K562 (cell line): Measurements from ENCODE around the gene TMCO2. TPM values are rescaled to one million over a fixed set of nuclear protein-coding genes. Genes with fewer than 3 reads are reported as not detected.

ENCODE experiments used
- ARID4B ChIP-seq: sonication (generic); formaldehyde crosslinking; IDR thresholded peaks from 2 replicates; pipeline ENCODE4 v1.8.0; 2022; ENCODE audit warnings: mild to moderate bottlenecking, missing genetic modification reagents
- CBFA2T3 ChIP-seq: fragments of 450-650 bp; IDR thresholded peaks from 2 replicates; pipeline ENCODE4 v1.6.1; 2017
- DMBX1 ChIP-seq: fragments of 250-450 bp; sonication (Bioruptor Pico); IDR thresholded peaks from 2 replicates; pipeline ENCODE4 v1.8.0; 2022; ENCODE audit warnings: inconsistent platforms, mild to moderate bottlenecking, moderate library complexity, borderline replicate concordance
- DNMT1 ChIP-seq: fragments of 450-650 bp; IDR thresholded peaks from 2 replicates; pipeline ENCODE4 v1.6.1; 2016; ENCODE audit warnings: antibody characterized with exemption, mild to moderate bottlenecking
- DPF2 ChIP-seq: fragments of 450-650 bp; IDR thresholded peaks from 2 replicates; pipeline ENCODE4 v1.6.1; 2016
- EP300 ChIP-seq: IDR thresholded peaks from 2 replicates; pipeline ENCODE4 v1.6.1; 2012; ENCODE audit warnings: low read length, improper control_type of control experiment
- GTF3C2 ChIP-seq: IDR thresholded peaks from 3 replicates; pipeline ENCODE4 v1.6.1; 2011; ENCODE audit warnings: borderline replicate concordance, mild to moderate bottlenecking, moderate library complexity; ENCODE audit not compliant: insufficient read length; ENCODE audit errors: extremely low read depth
- KLF16 ChIP-seq: IDR thresholded peaks from 2 replicates; pipeline ENCODE4 v1.6.1; 2016; ENCODE audit warnings: antibody characterized with exemption
- LEF1 ChIP-seq: fragments of 450-650 bp; IDR thresholded peaks from 2 replicates; pipeline ENCODE4 v1.6.1; 2016; ENCODE audit warnings: mild to moderate bottlenecking
- MAFG ChIP-seq: fragments of 450-650 bp; conservative IDR thresholded peaks from 2 replicates; pipeline ENCODE4 v1.6.1; 2016; ENCODE audit warnings: missing genetic modification characterization, missing compliant biosample characterization
- MAX ChIP-seq: sonication (generic); formaldehyde crosslinking; IDR thresholded peaks from 2 replicates; pipeline ENCODE4 v1.9.0; 2022; ENCODE audit warnings: mild to moderate bottlenecking, missing genetic modification reagents
- MBD2 ChIP-seq: sonication (generic); IDR thresholded peaks from 2 replicates; pipeline ENCODE4 v1.6.1; 2016; ENCODE audit warnings: low read depth, borderline replicate concordance
- MCM5 ChIP-seq: fragments of 450-650 bp; IDR thresholded peaks from 2 replicates; pipeline ENCODE4 v1.6.1; 2016; ENCODE audit warnings: low read depth
- NFE2 ChIP-seq: IDR thresholded peaks from 2 replicates; pipeline ENCODE4 v1.6.1; 2014; ENCODE audit warnings: antibody characterized with exemption, low read depth
- PRMT5 ChIP-seq: sonication (generic); formaldehyde crosslinking; IDR thresholded peaks from 2 replicates; pipeline ENCODE4 v1.5.0; 2020; ENCODE audit warnings: missing genetic modification reagents
- RNF2 ChIP-seq: sonication (generic); IDR thresholded peaks from 2 replicates; pipeline ENCODE4 v1.6.1; 2016
- SMARCA4 ChIP-seq: fragments of 450-650 bp; IDR thresholded peaks from 2 replicates; pipeline ENCODE4 v1.6.1; 2016
- SREBF2 ChIP-seq: sonication (generic); formaldehyde crosslinking; IDR thresholded peaks from 2 replicates; pipeline ENCODE4 v1.4.0; 2020; ENCODE audit warnings: mild to moderate bottlenecking, missing genetic modification reagents
- SRSF9 ChIP-seq: fragments of 200-400 bp; formaldehyde crosslinking; IDR thresholded peaks from 2 replicates; pipeline ENCODE4 v1.6.1; 2017; ENCODE audit warnings: low read depth, low read length, borderline replicate concordance
- STAT5A ChIP-seq: IDR thresholded peaks from 2 replicates; pipeline ENCODE4 v1.6.1; 2012; ENCODE audit warnings: low read length, inconsistent platforms, borderline replicate concordance
- ZFX ChIP-seq: sonication (generic); formaldehyde crosslinking; IDR thresholded peaks from 2 replicates; pipeline ENCODE4 v1.8.0; 2022; ENCODE audit warnings: mild to moderate bottlenecking, missing genetic modification reagents, moderate library complexity
- polyA plus RNA-seq, 8 experiments: library from polyadenylated mRNA; depleted of rRNA in 4 of 8; stranded (reverse) in 5 of 8; unstranded in 3 of 8; fragments of >200 nt; fragmentation: Nextera tagmentation in 2 of 8; fragmentation: Illumina TruSeq in 1 of 8; extraction: Ambion mirVana in 2 of 8; extraction: Trizol in 1 of 8; gene quantifications; 2 replicates each; pipeline versions ENCODE4 v1.2.1 to v1.2.3, GENCODE V29; 2011 to 2014; ENCODE audit warnings: inconsistent platforms in 1 of 8, missing spikeins in 1 of 8
- total RNA-seq, 7 experiments: library from RNA; depleted of rRNA in 6 of 7; stranded (reverse); fragments of >200 nt in 6 of 7; fragmentation: Illumina TruSeq in 2 of 7; extraction: Trizol in 2 of 7; gene quantifications; 2 replicates each; pipeline versions ENCODE4 v1.2.1 to v1.2.3, GENCODE V29; 2011 to 2021; ENCODE audit warnings: low replicate concordance in 1 of 7

TMCO2 gene
- total and polyA plus RNA-seq, 9 of the 15 experiments (the other 6 are each of a cell fraction or from before 2014, with no cell fraction given): not detected

- TF ChIP-seq GTF3C2: no peak
- 0 out of 2 replicates have a peak, but pooled peaks have one; percentile 21 for TF ChIP-seq MAFG
- peak; percentile 80 for TF ChIP-seq KLF16
- peak; percentile 86 for TF ChIP-seq SMARCA4
- TF ChIP-seq CBFA2T3: peak; percentile 94
- no peak for TF ChIP-seq DNMT1
- no peak for TF ChIP-seq ARID4B (CRISPR knock-in tag)
- TF ChIP-seq SRSF9: no peak
- no peak for TF ChIP-seq SREBF2
- TF ChIP-seq RNF2: no peak
- TF ChIP-seq ZFX (CRISPR knock-in tag): no peak
- 0 out of 2 replicates have a peak, but pooled peaks have one; percentile 2 for TF ChIP-seq NFE2
- TF ChIP-seq MBD2: no peak
- TF ChIP-seq EP300: peak; percentile 86; the same call in 1 of the 2 replicates
- peak; percentile 60; the same call in 1 of the 2 replicates for TF ChIP-seq LEF1
- peak; percentile 88 for TF ChIP-seq DPF2
- peak; percentile 78 for TF ChIP-seq STAT5A
- TF ChIP-seq PRMT5 (CRISPR knock-in tag): no peak
- TF ChIP-seq MCM5: no peak
- no peak for TF ChIP-seq MAX (CRISPR knock-in tag)
- TF ChIP-seq DMBX1 (CRISPR knock-in tag): no peak
Measured at GRCh38 chr1:40221977-40222772, 25.6 kb upstream of the TMCO2 start (continued).
